PFSK-1 (cell line): ENCODE data around the gene CA9.

Experiments used
- FOXP2 ChIP-seq: optimal IDR thresholded peaks from 2 replicates; pipeline ENCODE3; 2011; ENCODE audit warnings: borderline replicate concordance, control low read depth, inconsistent platforms; ENCODE audit not compliant: insufficient read depth; ENCODE audit errors: extremely low read length, extremely low read depth
- POLR2AphosphoS5 ChIP-seq: IDR thresholded peaks from 2 replicates; pipeline ENCODE4 v1.6.1; 2012; ENCODE audit warnings: low read depth, mild to moderate bottlenecking, control low read depth, low read length, moderate library complexity
- SIN3A ChIP-seq: IDR thresholded peaks from 2 replicates; pipeline ENCODE4 v1.6.1; 2012; ENCODE audit warnings: mild to moderate bottlenecking, low read length, moderate library complexity, borderline replicate concordance; ENCODE audit not compliant: insufficient read depth
- TAF1 ChIP-seq: IDR thresholded peaks from 2 replicates; pipeline ENCODE4 v1.6.1; 2012; ENCODE audit warnings: low read length, control low read depth, borderline replicate concordance; ENCODE audit not compliant: insufficient read depth
- TF ChIP-seq, protein P1 (sequence below), 2 experiments: IDR thresholded peaks; 2 replicates each; pipeline versions ENCODE4 v1.6.1 to v1.8.0; 2011 to 2012; ENCODE audit warnings: low read depth in 2 of 2, low read length in 2 of 2, control low read depth in 1 of 2, inconsistent platforms in 1 of 2, mild to moderate bottlenecking in 1 of 2, moderate library complexity in 1 of 2; ENCODE audit not compliant: insufficient read depth in 1 of 2

The CA9 gene

GRCh38 chr9:35723426-35723825 is 49.7 kb downstream of the CA9 start:
- no peak for TF ChIP-seq FOXP2
- no peak for TF ChIP-seq POLR2AphosphoS5
- TF ChIP-seq, protein P1, sequence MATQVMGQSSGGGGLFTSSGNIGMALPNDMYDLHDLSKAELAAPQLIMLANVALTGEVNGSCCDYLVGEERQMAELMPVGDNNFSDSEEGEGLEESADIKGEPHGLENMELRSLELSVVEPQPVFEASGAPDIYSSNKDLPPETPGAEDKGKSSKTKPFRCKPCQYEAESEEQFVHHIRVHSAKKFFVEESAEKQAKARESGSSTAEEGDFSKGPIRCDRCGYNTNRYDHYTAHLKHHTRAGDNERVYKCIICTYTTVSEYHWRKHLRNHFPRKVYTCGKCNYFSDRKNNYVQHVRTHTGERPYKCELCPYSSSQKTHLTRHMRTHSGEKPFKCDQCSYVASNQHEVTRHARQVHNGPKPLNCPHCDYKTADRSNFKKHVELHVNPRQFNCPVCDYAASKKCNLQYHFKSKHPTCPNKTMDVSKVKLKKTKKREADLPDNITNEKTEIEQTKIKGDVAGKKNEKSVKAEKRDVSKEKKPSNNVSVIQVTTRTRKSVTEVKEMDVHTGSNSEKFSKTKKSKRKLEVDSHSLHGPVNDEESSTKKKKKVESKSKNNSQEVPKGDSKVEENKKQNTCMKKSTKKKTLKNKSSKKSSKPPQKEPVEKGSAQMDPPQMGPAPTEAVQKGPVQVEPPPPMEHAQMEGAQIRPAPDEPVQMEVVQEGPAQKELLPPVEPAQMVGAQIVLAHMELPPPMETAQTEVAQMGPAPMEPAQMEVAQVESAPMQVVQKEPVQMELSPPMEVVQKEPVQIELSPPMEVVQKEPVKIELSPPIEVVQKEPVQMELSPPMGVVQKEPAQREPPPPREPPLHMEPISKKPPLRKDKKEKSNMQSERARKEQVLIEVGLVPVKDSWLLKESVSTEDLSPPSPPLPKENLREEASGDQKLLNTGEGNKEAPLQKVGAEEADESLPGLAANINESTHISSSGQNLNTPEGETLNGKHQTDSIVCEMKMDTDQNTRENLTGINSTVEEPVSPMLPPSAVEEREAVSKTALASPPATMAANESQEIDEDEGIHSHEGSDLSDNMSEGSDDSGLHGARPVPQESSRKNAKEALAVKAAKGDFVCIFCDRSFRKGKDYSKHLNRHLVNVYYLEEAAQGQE (IDR thresholded peaks at IDR 0.05; ENCODE audit: insufficient read depth in 1 of 2, low read depth in 2 of 2, low read length in 2 of 2): no peak

GRCh38 chr9:35723908-35724307 is 50.2 kb downstream of the CA9 start:
- TF ChIP-seq, protein P1 (IDR thresholded peaks at IDR 0.05; ENCODE audit: insufficient read depth in 1 of 2, low read depth in 2 of 2, low read length in 2 of 2): no peak
- TF ChIP-seq FOXP2: no peak
- TF ChIP-seq POLR2AphosphoS5: no peak
- no peak for TF ChIP-seq SIN3A
- TF ChIP-seq TAF1: no peak

- TF ChIP-seq, protein P1 (IDR thresholded peaks at IDR 0.05; ENCODE audit: insufficient read depth in 1 of 2, low read depth in 2 of 2, low read length in 2 of 2): no peak
- no peak for TF ChIP-seq TAF1
Observed at GRCh38 chr9:35725362-35725761, 51.6 kb downstream of the CA9 start.

DNA sequence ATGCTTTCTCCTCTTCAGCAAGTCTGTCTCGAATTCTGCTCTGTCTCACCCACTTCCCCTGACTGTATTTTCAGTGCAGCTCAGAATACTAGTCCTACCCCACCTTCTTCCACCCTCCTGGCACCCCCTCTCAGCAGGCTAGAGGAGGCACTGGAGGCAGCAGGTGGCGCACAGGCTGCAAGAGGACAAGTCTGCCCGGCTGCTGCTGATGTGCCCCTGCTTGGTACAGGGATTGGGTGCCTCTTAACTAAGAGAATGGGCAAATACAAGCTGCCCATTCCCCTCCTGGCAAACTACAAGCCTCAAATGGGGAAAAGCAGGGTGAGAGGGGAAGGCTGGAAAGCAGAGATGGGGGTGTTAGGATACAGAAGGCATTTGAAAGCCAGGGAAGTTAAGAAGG is 53.2 kb downstream of the CA9 start:
- TF ChIP-seq POLR2AphosphoS5 (no peak), TAF1 (no peak), FOXP2 (no peak), SIN3A (no peak)
- TF ChIP-seq, protein P1 (IDR thresholded peaks at IDR 0.05; ENCODE audit: insufficient read depth in 1 of 2, low read depth in 2 of 2, low read length in 2 of 2): no peak

GRCh38 chr9:35727676-35728040 is 53.9 kb downstream of the CA9 start:
- TF ChIP-seq FOXP2 (no peak), POLR2AphosphoS5 (no peak), SIN3A (no peak), TAF1 (no peak)
- TF ChIP-seq, protein P1 (IDR thresholded peaks at IDR 0.05; ENCODE audit: insufficient read depth in 1 of 2, low read depth in 2 of 2, low read length in 2 of 2): no peak
